H9 (cell line): ENCODE results near the gene ETV3L. TPM values are rescaled to one million over a fixed set of nuclear protein-coding genes. Genes with fewer than 3 reads are reported as not detected.
A peak's percentile ranks its signal among the peaks of the same experiment; 100 is the strongest.

Experiments used
- DNase-seq: peaks from one replicate; pipeline ENCODE4 v3.0.0-alpha.2; 2017
- H2AFZ ChIP-seq: one replicate; pipeline ENCODE4 v1.6.1; 2013; ENCODE audit warnings: mild to moderate bottlenecking, low read length, control low read depth, moderate library complexity
- H2AK5ac ChIP-seq: 2 replicates; pipeline ENCODE4 v1.6.1; 2013; ENCODE audit warnings: low read length, control low read depth, mixed read lengths; ENCODE audit not compliant: insufficient read length
- H2BK120ac ChIP-seq: one replicate; pipeline ENCODE4 v1.6.1; 2013; ENCODE audit warnings: low read depth, mild to moderate bottlenecking, low read length, control low read depth, inconsistent platforms; ENCODE audit not compliant: poor library complexity, severe bottlenecking
- H2BK12ac ChIP-seq: 2 replicates; pipeline ENCODE4 v1.6.1; 2013; ENCODE audit warnings: low read length, control low read depth, mixed read lengths, low read depth; ENCODE audit not compliant: insufficient read length
- H2BK15ac ChIP-seq: 2 replicates; pipeline ENCODE4 v1.6.1; 2013; ENCODE audit warnings: low read depth, low read length, control low read depth
- H2BK20ac ChIP-seq: one replicate; pipeline ENCODE4 v1.6.1; 2013; ENCODE audit warnings: low read depth, mild to moderate bottlenecking, low read length, control low read depth, inconsistent platforms; ENCODE audit not compliant: poor library complexity, severe bottlenecking
- H2BK5ac ChIP-seq: 2 replicates; pipeline ENCODE4 v1.6.1; 2013; ENCODE audit warnings: low read length, control low read depth, mixed read lengths; ENCODE audit not compliant: insufficient read length
- H3K14ac ChIP-seq: 2 replicates; pipeline ENCODE4 v1.6.1; 2013; ENCODE audit warnings: low read length, control low read depth; ENCODE audit not compliant: insufficient read depth
- H3K18ac ChIP-seq: 2 replicates; pipeline ENCODE4 v1.6.1; 2013; ENCODE audit warnings: low read depth, mild to moderate bottlenecking, mixed read lengths, low read length, control low read depth; ENCODE audit not compliant: insufficient read length
- H3K23ac ChIP-seq: 2 replicates; pipeline ENCODE4 v1.6.1; 2013; ENCODE audit warnings: low read length, control low read depth, mixed read lengths, low read depth; ENCODE audit not compliant: insufficient read length
- H3K23me2 ChIP-seq: 2 replicates; pipeline ENCODE4 v1.6.1; 2013; ENCODE audit warnings: low read depth, mild to moderate bottlenecking, mixed read lengths, low read length, control low read depth; ENCODE audit not compliant: insufficient read length, poor library complexity, severe bottlenecking
- H3K27ac ChIP-seq: 2 replicates; pipeline ENCODE4 v1.5.1; 2013; ENCODE audit warnings: low read length, control low read depth, mixed read lengths, low read depth; ENCODE audit not compliant: insufficient read length
- H3K27me3 ChIP-seq: 2 replicates; pipeline ENCODE4 v1.6.1; 2013; ENCODE audit warnings: low read length, control low read depth, inconsistent platforms; ENCODE audit not compliant: insufficient read depth
- H3K4ac ChIP-seq: 2 replicates; pipeline ENCODE4 v1.6.1; 2013; ENCODE audit warnings: low read depth, mild to moderate bottlenecking, control low read depth, inconsistent platforms, low read length, moderate library complexity
- H3K4me1 ChIP-seq: 2 replicates; pipeline ENCODE4 v1.6.1; 2013; ENCODE audit warnings: low read length, control low read depth, inconsistent platforms; ENCODE audit not compliant: insufficient read depth
- H3K4me2 ChIP-seq: 2 replicates; pipeline ENCODE4 v1.6.1; 2013; ENCODE audit warnings: low read length, control low read depth, mixed read lengths; ENCODE audit not compliant: insufficient read length, insufficient read depth
- H3K56ac ChIP-seq: 2 replicates; pipeline ENCODE4 v1.6.1; 2013; ENCODE audit warnings: low read depth, mild to moderate bottlenecking, mixed read lengths, low read length, control low read depth; ENCODE audit not compliant: insufficient read length
- H3K79me1 ChIP-seq: 2 replicates; pipeline ENCODE4 v1.6.1; 2013; ENCODE audit warnings: low read depth, mild to moderate bottlenecking, moderate library complexity, low read length, control low read depth, inconsistent platforms; ENCODE audit not compliant: insufficient read depth, poor library complexity, severe bottlenecking
- H3K79me2 ChIP-seq: 2 replicates; pipeline ENCODE4 v1.6.1; 2013; ENCODE audit warnings: low read length, control low read depth, inconsistent platforms; ENCODE audit not compliant: insufficient read depth
- H3K9ac ChIP-seq: 2 replicates; pipeline ENCODE4 v1.6.1; 2013; ENCODE audit warnings: low read length, control low read depth, mixed read lengths; ENCODE audit not compliant: insufficient read length; ENCODE audit errors: extremely low read depth
- H3K9me3 ChIP-seq: one replicate; pipeline ENCODE4 v1.6.1; 2013; ENCODE audit warnings: low read depth, low read length, inconsistent platforms; ENCODE audit not compliant: control insufficient read depth
- H3T11ph ChIP-seq: one replicate; pipeline ENCODE4 v1.6.1; 2013; ENCODE audit warnings: mild to moderate bottlenecking, low read length, control low read depth, inconsistent platforms
- H4K20me1 ChIP-seq: one replicate; pipeline ENCODE4 v1.6.1; 2013; ENCODE audit not compliant: control insufficient read depth, insufficient read length, insufficient read depth
- H4K5ac ChIP-seq: 2 replicates; pipeline ENCODE4 v1.6.1; 2013; ENCODE audit warnings: low read depth, mild to moderate bottlenecking, mixed read lengths, low read length, control low read depth; ENCODE audit not compliant: insufficient read length
- H4K8ac ChIP-seq: replicated peaks from 2 replicates; pipeline ENCODE4 v1.6.1; 2013; ENCODE audit warnings: low read length, control low read depth, mixed read lengths, low read depth; ENCODE audit not compliant: insufficient read length
- H4K91ac ChIP-seq: 2 replicates; pipeline ENCODE4 v1.6.1; 2013; ENCODE audit warnings: low read depth, mild to moderate bottlenecking, moderate library complexity, mixed read lengths, low read length, control low read depth; ENCODE audit not compliant: insufficient read length
- H3K27ac Mint-ChIP-seq, 3 experiments: 2 replicates in 2 of 3; 3 replicates in 1 of 3; pipeline ENCODE4 v1.8.0; 2020 to 2021; ENCODE audit warnings: mixed read lengths in 3 of 3, mild to moderate bottlenecking in 1 of 3, moderate library complexity in 1 of 3
- H3K27me3 Mint-ChIP-seq: 2 replicates; pipeline ENCODE4 v1.8.0; 2021; ENCODE audit warnings: low read depth, mild to moderate bottlenecking, moderate library complexity, mixed read lengths
- H3K36me3 Mint-ChIP-seq, 3 experiments: 2 replicates in 2 of 3; 3 replicates in 1 of 3; pipeline ENCODE4 v1.8.0; 2020 to 2021; ENCODE audit warnings: low read depth in 3 of 3, mixed read lengths in 3 of 3; ENCODE audit not compliant: insufficient read depth in 1 of 3
- H3K4me1 Mint-ChIP-seq, 2 experiments: 2 replicates each; pipeline ENCODE4 v1.8.0; 2020; ENCODE audit warnings: mixed read lengths in 2 of 2
- H3K4me3 Mint-ChIP-seq, 2 experiments: 2 replicates in 1 of 2; 3 replicates in 1 of 2; pipeline ENCODE4 v1.8.0; 2020 to 2021; ENCODE audit warnings: mild to moderate bottlenecking in 2 of 2, mixed read lengths in 2 of 2, moderate library complexity in 1 of 2
- H3K9me3 Mint-ChIP-seq, 2 experiments: 2 replicates in 1 of 2; 3 replicates in 1 of 2; pipeline ENCODE4 v1.8.0; 2020; ENCODE audit warnings: mild to moderate bottlenecking in 2 of 2, mixed read lengths in 2 of 2, moderate library complexity in 1 of 2
- CTCF ChIP-seq: fragments of 200-600 bp; sonication (generic); conservative IDR thresholded peaks from 3 replicates; pipeline ENCODE4 v1.8.0; 2021; ENCODE audit warnings: antibody characterized with exemption, mild to moderate bottlenecking
- WGBS: extraction: QIAGEN DNeasy Blood & Tissue Kit; methylation state at CpG from one replicate; pipeline ENCODE4 v1.1.7; 2013; ENCODE audit warnings: missing lambda C conversion rate, low lambda C conversion rate, mixed read lengths; ENCODE audit not compliant: insufficient read length; ENCODE audit errors: extremely low coverage; 5-methylcytosine and 5-hydroxymethylcytosine counted together
- total RNA-seq: library from RNA; stranded (reverse); gene quantifications from 2 replicates; pipeline ENCODE4 v1.2.1, GENCODE V29; 2021

The ETV3L gene
- total RNA-seq, 1 experiment from 2014 or later: 0.96 TPM

- no peaks in the 10 kb centered on the region for H3K27me3 Mint-ChIP-seq
- peak overlapping the region; percentile 34 to 95; a peak in 3 of 5 replicates for H3K4me3 Mint-ChIP-seq
- Histone ChIP-seq H3K27ac (no peak overlapping the region), H2BK15ac (no peak overlapping the region), H3K4me1 (peaks cover 4% of the 10 kb centered on the region; the same call in 1 of the 2 replicates), H4K8ac (no peak overlapping the region), H3K27me3 (peaks cover 3% of the 10 kb centered on the region; the same call in 1 of the 2 replicates), H3K14ac (no peak overlapping the region), H2BK20ac (no peak overlapping the region), H3K23me2 (peaks cover 13% of the 10 kb centered on the region), H3K23ac (no peak overlapping the region), H2AK5ac (no peak overlapping the region), H4K5ac (no peak overlapping the region), H3K79me2 (peaks cover 10% of the 10 kb centered on the region; the same call in 1 of the 2 replicates), H4K20me1 (no peaks in the 10 kb centered on the region), H3K4ac (no peak overlapping the region), H3K9ac (no peak overlapping the region), H2BK5ac (no peak overlapping the region), H3K18ac (no peak overlapping the region), H3T11ph (no peak overlapping the region), H2AFZ (no peak overlapping the region), H3K4me2 (no peak overlapping the region), H3K9me3 (no peaks in the 10 kb centered on the region), H2BK12ac (no peak overlapping the region), H3K79me1 (peaks cover 10% of the 10 kb centered on the region), H2BK120ac (no peak overlapping the region), H3K56ac (no peak overlapping the region), H4K91ac (no peak overlapping the region)
- peak overlapping the region in 2 of 3 experiments; percentile 19 to 82; a peak in 4 of 7 replicates for H3K27ac Mint-ChIP-seq
- no peaks in the 10 kb centered on the region for H3K9me3 Mint-ChIP-seq
- TF ChIP-seq CTCF: no peak
- H3K36me3 Mint-ChIP-seq: peaks cover 6 to 13% (median 13%) of the 10 kb centered on the region in 3 experiments; a peak in 6 of 7 replicates
- peaks cover 50 to 54% of the 10 kb centered on the region in 2 experiments for H3K4me1 Mint-ChIP-seq
- no peak for DNase-seq
- no CpG with 5 or more reads among the region's 2 CpGs for WGBS
Measured at GRCh38 chr1:157140063-157140588, 40.5 kb upstream of the ETV3L start.
